Ovary (tissue), 3 donors: ENCODE measurements around the gene AFAP1.

Experiments used
- EP300 ChIP-seq: sonication (generic); formaldehyde crosslinking; IDR thresholded peaks from one replicate; pipeline ENCODE4 v1.6.1; 2017; ENCODE audit warnings: antibody characterized with exemption
- POLR2A ChIP-seq: fragments of 450-650 bp; IDR thresholded peaks from one replicate; pipeline ENCODE4 v1.6.1; 2017; ENCODE audit warnings: antibody characterized with exemption, mild to moderate bottlenecking, moderate library complexity
- TF ChIP-seq, protein P1 (sequence below), 3 donors: fragments of 450-650 bp in 2 of 3; fragments of 200-600 bp in 1 of 3; IDR thresholded peaks; one replicate each; pipeline versions ENCODE4 v1.5.1 to v1.8.0; 2016 to 2022; ENCODE audit warnings: antibody characterized with exemption in 3 of 3, mild to moderate bottlenecking in 1 of 3
- donor health status: DM: no; HTN: no; CAD: no.

DNA sequence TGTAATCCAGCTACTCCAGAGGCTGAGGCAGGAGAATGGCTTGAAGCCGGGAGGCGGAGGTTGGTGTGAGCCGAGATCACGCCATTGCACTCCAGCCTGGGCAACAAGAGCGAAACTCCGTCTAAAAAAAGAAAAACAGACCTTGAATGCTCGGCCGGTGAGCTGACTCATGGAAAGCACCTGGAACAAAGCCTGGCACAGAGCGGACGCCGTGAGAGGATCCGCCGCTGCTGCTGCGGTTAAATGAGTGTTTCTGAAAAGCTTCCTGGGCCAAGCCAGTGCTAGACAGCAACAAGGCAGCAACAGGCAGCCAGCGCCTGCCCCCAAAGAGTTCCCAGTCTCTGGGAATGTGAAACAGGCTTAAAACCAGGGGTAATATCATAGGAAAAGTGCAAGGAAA lies 186.4 kb downstream of the AFAP1 start:
- TF ChIP-seq, protein P1, sequence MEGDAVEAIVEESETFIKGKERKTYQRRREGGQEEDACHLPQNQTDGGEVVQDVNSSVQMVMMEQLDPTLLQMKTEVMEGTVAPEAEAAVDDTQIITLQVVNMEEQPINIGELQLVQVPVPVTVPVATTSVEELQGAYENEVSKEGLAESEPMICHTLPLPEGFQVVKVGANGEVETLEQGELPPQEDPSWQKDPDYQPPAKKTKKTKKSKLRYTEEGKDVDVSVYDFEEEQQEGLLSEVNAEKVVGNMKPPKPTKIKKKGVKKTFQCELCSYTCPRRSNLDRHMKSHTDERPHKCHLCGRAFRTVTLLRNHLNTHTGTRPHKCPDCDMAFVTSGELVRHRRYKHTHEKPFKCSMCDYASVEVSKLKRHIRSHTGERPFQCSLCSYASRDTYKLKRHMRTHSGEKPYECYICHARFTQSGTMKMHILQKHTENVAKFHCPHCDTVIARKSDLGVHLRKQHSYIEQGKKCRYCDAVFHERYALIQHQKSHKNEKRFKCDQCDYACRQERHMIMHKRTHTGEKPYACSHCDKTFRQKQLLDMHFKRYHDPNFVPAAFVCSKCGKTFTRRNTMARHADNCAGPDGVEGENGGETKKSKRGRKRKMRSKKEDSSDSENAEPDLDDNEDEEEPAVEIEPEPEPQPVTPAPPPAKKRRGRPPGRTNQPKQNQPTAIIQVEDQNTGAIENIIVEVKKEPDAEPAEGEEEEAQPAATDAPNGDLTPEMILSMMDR (IDR thresholded peaks at IDR 0.05), result no peak
- TF ChIP-seq POLR2A, result no peak
- no peak for TF ChIP-seq EP300
